ENCODE measurements around the gene ACADL.

Gene ACADL

GRCh38 chr2:210169516-210170195, 55.6 kb downstream of the ACADL start:
- no peak for DNase-seq

DNA sequence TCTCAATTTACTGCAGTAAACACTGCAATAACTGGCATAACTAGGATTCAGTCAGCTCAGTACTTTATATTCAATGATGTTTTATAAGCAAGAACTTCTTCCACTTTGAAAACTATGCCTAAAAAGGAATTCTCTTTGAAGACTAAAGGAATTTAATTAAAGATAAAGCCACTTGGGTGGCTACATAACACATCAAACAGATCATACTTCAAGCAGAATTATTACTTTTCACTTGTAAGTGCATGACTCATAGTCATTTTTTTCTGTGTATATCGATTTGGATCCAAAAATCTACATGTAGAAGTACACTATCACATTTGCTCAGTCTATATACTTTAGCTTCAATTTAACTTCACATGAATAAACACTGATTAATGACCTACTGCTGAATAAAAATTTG, 58.0 kb downstream of the ACADL start:
- no peak for DNase-seq

DNA sequence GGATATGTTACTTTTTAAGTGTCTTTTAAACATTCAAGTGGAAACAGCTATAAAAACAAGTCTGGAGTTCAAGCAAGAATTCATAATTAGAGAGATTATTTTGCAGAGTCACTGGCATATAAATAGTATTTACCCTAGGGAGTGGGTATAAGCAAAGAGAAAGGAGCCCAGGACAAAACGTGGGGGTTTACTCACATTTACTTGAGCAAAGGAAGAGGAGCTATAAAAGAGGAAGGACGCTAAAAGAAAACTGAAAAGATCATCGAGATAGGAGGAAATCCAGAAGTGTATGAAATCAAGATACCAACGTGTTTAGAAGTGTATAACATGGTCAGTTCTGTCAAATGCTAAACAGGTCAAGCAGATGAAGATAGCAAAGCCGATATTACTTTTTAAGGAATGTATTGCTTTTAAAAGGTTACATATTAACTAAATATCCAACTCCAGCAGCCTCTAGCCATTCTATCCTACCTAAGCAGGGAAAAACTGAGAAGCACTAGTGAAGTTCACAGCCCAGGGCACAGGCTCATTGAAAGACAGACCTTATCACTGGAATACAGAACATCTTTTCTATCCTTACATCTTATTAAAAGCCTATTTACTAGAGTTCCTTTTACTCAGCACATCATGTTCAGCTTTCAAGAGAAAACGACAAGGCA, 62.7 kb downstream of the ACADL start:
- no peak for DNase-seq

GRCh38 chr2:210159059-210159458, 66.2 kb downstream of the ACADL start:
- no peak for DNase-seq

DNA sequence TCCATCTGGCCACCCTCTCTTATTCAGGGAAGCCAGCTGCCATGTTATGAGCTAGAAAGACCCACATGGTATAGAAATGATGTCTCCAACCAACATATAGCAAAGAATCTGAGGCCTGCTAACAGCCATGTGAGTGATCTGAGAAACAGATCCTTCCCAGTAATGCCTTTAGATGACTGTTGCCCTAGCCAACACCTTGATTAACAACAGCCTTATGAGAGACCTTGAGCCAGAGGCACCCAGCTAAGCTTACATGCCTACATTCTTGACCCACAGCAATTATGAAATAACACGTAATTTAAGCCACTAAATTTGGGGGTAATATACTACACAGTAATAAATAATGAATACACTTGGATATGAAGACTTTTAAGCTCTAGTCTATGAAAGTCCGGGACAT, 67.0 kb downstream of the ACADL start:
- DNase-seq = no peak

DNA sequence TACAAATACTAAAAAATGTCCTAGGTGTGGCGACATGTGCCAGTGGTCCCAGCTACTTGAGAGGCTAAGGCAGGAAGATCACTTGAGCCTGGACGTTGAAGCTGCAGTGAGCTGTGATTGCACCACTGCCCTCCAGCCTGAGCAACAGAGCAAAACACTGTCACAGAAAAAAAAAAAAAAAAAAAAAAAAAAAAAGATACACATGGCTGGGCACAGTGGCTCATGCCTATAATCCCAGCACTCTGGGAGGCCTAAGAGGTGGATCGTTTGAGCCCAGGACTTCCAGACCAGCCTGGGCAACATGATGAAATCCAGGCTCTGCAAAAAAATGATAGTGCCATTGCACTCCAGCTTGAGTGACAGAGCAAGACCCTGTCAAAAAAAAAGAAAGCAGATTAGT, 67.7 kb downstream of the ACADL start:
- DNase-seq = no peak

DNA sequence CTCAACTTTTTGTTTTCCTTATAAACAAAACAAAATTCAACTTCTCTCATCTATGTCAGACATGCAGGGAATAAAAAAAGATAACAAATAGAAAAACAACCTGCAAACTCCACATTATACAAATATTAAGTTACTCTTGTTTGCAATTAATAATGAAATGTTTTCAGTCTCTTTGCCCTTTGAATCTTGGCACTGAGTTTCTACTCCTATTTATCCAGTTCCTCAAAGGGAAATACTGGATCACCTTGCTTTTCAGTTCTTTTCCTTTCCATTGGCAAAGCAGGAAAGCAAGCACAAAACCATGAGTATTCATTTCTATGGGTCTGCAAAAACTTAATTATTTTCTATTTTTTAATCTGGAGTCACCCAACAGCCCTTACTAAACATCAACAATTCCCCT, 77.6 kb downstream of the ACADL start:
- no peak for DNase-seq

Measured in CD4-positive, alpha-beta T cell treated with Interleukin-17A for 4 hours (primary cell).